ENCODE data around the gene DDR1.

- TF ChIP-seq TCF4 (CRISPR knock-in tag; IDR thresholded peaks at IDR 0.05; ENCODE audit: borderline replicate concordance) (no peak), PATZ1 (CRISPR knock-in tag; IDR thresholded peaks at IDR 0.05; ENCODE audit: borderline replicate concordance) (no peak), RARB (CRISPR knock-in tag; IDR thresholded peaks at IDR 0.05) (no peak), CSDC2 (CRISPR knock-in tag; IDR thresholded peaks at IDR 0.05) (no peak), ZFP3 (CRISPR knock-in tag; IDR thresholded peaks at IDR 0.05) (no peak), ZFP30 (CRISPR knock-in tag; IDR thresholded peaks at IDR 0.05) (no peak), ZNF565 (CRISPR knock-in tag; conservative IDR thresholded peaks at IDR 0.05; ENCODE audit: low read depth) (no peak), OSR1 (CRISPR knock-in tag; IDR thresholded peaks at IDR 0.05) (no peak), CREB5 (CRISPR knock-in tag; IDR thresholded peaks at IDR 0.05; ENCODE audit: low read depth) (no peak), SNAI2 (CRISPR knock-in tag; IDR thresholded peaks at IDR 0.05) (no peak)
Measured at GRCh38 chr6:30918670-30919069, 34.4 kb downstream of the DDR1 start.
